C1 segment of cervical spinal cord (tissue), 14 donors: ENCODE measurements around the gene TMEM141.
A peak's percentile ranks its signal among the peaks of the same experiment; 100 is the strongest.
"Not testable (repeated sequence)": the region's sequence is repeated elsewhere in the genome, so short reads cannot be mapped to it uniquely, and the experiment has no call there.

Experiments
- DNase-seq, 14 donors: peaks; one replicate each; lab custom pipeline; 2025; lab: John Stamatoyannopoulos, UW

The TMEM141 gene

GRCh38 chr9:136755302-136756133 is 35.6 kb upstream of the TMEM141 start:
- not testable (repeated sequence) for DNase-seq

- no peak for DNase-seq
These were observed 35.1 kb upstream of the TMEM141 start for GRCh38 chr9:136756134-136756438.

GRCh38 chr9:136756836-136757235 is 34.3 kb upstream of the TMEM141 start:
- DNase-seq = no peak

DNA sequence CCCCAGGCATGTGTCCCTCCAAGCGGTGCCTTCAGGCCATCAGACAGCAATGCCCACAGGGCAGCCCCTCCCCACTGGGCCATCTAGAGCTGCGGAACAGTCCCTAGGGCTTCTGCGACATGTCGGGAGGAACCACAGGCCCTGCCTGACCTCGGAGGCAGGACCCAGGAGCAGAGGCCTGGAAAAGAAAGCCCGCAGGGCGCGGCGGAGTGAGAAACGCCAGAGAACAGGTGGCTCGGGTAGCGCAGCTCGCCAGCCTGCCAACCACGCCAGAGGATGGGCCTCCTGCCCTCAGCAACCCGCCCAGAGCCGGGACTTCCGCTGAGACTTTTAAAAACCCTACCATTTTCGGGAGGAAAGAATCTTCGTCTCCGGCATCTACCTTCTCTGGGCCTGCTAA is 33.8 kb upstream of the TMEM141 start:
- peak in 1 of 14 donors; percentile 74 for DNase-seq

DNA sequence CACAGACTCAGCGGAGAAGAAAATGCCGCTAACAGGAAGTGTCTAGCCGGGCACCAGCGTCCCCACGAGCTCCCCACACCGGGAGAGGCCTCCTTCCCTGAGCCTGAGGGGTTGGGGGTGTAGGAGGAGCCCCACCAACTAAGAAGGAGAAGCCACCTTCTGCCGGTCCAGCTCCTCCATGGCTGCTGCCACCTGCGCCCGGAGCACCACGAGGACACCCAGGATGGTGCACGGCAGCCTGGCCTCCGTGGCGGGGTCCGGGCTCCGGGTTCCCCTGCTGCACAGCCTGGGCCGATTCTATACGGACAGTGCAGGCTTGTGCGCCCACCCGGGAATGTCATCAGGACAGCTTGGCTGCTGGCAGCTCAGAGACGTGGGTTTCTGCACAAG is 33.4 kb upstream of the TMEM141 start:
- no peak for DNase-seq

DNA sequence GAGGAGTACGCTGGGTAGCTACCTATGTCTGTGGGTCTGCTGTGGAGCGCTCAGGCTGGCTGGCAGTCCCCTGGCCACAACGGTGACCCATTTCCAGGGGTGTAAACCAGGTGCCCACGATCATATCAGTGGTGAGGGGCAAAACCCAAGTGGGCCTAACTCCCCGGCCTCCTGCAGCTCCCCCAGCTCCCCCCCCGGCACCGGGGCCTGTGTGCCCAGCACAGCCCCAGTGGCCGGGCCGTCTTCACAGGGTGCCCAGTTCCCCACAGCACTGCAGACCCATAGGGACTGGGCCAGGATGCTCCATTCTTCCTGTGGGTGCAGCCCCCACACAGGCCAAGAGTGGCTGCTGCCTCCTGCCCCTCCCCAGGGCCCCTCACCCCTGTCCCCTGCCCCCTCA is 32.1 kb upstream of the TMEM141 start:
- no peak for DNase-seq

GRCh38 chr9:136759436-136760325 is 31.5 kb upstream of the TMEM141 start:
- no peak for DNase-seq

GRCh38 chr9:136760424-136760823 is 30.7 kb upstream of the TMEM141 start:
- no peak for DNase-seq

DNA sequence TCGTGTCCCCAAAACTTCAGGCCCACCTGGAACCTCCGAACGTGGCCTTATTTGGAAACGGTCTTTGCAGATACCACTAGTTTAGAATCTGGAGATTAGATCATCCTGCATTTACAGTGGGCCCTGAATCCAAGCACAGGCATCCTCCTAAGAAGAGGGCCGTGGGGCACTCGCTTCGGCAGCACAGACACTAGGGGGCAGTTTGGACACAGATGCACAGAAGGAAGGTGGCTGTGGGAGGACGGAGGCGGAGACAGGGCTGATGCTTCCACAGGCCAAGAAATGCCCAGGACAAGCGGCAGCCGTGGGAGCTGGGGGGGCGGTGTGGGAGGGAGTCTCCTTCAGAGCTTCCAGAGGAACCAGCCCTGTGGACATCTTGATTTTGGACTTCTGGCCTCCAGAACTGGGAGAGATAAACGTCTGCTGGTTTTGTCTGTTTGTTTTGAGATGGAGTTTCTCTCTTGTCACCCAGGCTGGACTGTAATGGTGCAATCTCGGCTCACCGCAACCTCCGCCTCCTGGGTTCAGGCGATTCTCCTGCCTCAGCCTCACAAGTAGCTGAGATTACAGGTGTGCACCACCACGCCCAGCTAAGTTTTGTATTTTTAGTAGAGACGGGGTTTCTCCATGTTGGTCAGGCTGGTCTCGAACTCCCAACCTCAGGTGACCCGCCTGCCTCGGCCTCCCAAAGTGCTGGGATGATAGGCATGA is 30.2 kb upstream of the TMEM141 start:
- peak in 5 of 14 donors; percentile 4 to 69 (median 24) for DNase-seq

GRCh38 chr9:136761545-136761981 is 29.6 kb upstream of the TMEM141 start:
- no peak for DNase-seq

- DNase-seq = no peak
These were observed 28.9 kb upstream of the TMEM141 start for GRCh38 chr9:136762221-136762691.

- DNase-seq = no peak
These were observed 28.1 kb upstream of the TMEM141 start for GRCh38 chr9:136762915-136763648.

DNA sequence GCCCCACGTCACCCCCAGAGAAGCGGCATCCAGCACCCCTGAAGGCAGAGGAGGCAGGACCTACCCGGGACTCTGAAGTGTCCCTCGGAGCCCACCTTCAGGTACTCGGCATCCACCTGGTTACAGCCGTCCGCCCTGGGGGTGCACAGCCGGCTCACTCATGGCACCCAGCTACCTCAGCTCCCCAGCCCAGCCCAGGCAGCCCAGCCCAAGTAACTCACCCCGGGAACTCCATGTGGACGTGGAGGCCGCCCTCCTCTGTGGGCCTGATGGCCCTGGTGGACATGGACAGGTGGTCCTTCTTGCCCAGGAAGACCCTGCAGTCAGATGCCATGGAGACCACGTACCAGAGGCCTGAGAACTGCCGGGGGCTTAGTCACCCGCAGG is 27.5 kb upstream of the TMEM141 start:
- no peak for DNase-seq

DNA sequence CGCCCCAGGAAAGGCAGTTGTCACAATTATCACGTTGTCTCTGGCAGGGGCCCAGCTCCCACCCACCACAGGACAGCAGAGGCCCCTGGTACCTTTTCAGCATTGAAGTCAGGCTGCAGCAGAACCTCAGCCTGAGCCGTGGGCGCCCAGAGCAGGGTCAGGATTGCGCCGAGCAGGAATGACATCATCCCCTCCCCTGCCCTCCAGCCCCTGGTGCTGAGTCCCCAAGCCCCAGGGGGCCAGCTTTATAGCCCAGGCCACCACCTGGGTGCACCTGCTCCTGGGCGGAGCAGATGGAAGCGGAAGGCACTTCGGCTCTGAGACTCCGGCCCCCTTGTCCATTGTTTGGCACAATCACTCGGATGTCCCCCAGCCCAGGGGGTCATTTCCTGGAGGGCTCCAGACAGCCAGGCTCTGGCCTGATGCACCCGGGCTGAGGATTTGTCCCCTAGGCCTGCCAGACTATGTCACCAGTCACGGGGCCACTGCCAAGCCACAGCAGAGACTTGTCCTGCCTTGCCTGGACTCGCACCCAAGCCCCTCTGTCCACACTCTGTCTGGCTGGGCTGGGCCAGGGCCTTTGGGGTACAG is 26.7 kb upstream of the TMEM141 start, which contains the start of gene LCN15:
LCN15 (minus strand) TSS at position 218 of the 591 bp plus-strand sequence; CDS start at position 188, 30 bp downstream.
- no peak for DNase-seq

GRCh38 chr9:136765041-136765440 is 26.1 kb upstream of the TMEM141 start:
- DNase-seq = no peak

DNA sequence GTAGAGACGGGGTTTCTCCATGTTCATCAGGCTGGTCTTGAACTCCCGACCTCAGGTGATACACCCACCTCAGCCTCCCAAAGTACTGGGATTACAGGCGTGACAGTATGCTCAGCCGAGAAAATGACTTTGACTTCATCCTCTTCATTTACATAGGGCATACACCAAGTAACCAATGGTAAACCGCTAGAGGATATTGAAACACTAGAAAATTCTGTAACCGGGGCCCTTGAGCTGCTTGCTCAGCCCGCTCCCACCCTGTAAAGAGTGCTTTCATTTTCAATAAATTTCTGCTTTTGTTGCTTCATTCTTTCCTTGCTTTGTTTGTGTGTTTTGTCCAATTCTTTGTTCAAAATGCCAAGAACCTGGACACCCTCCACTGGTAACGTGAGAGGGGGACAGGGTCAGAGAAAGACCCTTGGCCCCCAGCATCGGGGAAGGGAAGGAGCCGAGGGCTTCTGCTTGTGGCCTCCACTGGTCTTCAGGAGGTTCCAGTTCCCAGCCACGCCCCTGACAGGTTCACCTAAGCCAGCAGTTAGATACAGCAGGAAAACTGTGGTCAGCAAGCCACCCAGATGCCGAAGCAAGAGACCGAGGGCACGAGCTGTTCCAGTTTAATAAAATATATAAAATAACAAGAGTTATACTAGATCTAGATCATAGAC is 25.3 kb upstream of the TMEM141 start:
- DNase-seq = not testable (repeated sequence)

GRCh38 chr9:136766410-136767120 is 24.6 kb upstream of the TMEM141 start:
- DNase-seq = peak in 7 of 14 donors; percentile 6 to 68 (median 25)

GRCh38 chr9:136769710-136770191 is 21.4 kb upstream of the TMEM141 start:
- peak in 4 of 14 donors; percentile 5 to 25 (median 9) for DNase-seq

- no peak for DNase-seq
These were observed 19.2 kb upstream of the TMEM141 start for GRCh38 chr9:136771907-136772415.
